PFSK-1 (cell line): ENCODE measurements around the gene NDUFA1.

ENCODE experiments used
- POLR2AphosphoS5 ChIP-seq: IDR thresholded peaks from 2 replicates; pipeline ENCODE4 v1.6.1; 2012; ENCODE audit warnings: low read depth, mild to moderate bottlenecking, control low read depth, low read length, moderate library complexity
- TAF1 ChIP-seq: IDR thresholded peaks from 2 replicates; pipeline ENCODE4 v1.6.1; 2012; ENCODE audit warnings: low read length, control low read depth, borderline replicate concordance; ENCODE audit not compliant: insufficient read depth
- TF ChIP-seq, protein P1 (sequence below), 2 experiments: IDR thresholded peaks; 2 replicates each; pipeline versions ENCODE4 v1.6.1 to v1.8.0; 2011 to 2012; ENCODE audit warnings: low read depth in 2 of 2, low read length in 2 of 2, control low read depth in 1 of 2, inconsistent platforms in 1 of 2, mild to moderate bottlenecking in 1 of 2, moderate library complexity in 1 of 2; ENCODE audit not compliant: insufficient read depth in 1 of 2

DNA sequence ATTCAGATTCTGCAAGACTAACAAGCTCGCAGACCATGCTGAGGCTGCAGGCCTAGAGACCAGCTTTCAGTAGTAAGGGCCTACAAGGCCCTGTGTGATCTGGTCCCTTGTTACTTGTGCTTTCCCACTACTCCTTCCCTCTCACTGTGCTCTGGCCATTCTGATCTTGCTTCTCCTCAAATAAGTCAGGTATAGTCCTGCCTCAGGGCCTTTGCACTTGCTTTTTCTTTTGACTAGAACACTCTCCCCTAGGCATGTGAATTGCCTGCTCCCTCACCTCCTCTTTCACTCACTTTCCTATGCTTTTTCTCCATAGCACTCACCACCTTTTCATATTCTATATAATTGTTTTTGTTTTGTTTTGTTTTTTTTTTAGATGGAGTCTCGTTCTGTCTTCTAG, 46.2 kb downstream of the NDUFA1 start:
- TF ChIP-seq TAF1 (no peak), POLR2AphosphoS5 (no peak)
- TF ChIP-seq, protein P1, sequence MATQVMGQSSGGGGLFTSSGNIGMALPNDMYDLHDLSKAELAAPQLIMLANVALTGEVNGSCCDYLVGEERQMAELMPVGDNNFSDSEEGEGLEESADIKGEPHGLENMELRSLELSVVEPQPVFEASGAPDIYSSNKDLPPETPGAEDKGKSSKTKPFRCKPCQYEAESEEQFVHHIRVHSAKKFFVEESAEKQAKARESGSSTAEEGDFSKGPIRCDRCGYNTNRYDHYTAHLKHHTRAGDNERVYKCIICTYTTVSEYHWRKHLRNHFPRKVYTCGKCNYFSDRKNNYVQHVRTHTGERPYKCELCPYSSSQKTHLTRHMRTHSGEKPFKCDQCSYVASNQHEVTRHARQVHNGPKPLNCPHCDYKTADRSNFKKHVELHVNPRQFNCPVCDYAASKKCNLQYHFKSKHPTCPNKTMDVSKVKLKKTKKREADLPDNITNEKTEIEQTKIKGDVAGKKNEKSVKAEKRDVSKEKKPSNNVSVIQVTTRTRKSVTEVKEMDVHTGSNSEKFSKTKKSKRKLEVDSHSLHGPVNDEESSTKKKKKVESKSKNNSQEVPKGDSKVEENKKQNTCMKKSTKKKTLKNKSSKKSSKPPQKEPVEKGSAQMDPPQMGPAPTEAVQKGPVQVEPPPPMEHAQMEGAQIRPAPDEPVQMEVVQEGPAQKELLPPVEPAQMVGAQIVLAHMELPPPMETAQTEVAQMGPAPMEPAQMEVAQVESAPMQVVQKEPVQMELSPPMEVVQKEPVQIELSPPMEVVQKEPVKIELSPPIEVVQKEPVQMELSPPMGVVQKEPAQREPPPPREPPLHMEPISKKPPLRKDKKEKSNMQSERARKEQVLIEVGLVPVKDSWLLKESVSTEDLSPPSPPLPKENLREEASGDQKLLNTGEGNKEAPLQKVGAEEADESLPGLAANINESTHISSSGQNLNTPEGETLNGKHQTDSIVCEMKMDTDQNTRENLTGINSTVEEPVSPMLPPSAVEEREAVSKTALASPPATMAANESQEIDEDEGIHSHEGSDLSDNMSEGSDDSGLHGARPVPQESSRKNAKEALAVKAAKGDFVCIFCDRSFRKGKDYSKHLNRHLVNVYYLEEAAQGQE (IDR thresholded peaks at IDR 0.05; ENCODE audit: insufficient read depth in 1 of 2, low read depth in 2 of 2, low read length in 2 of 2) = no peak
